Bronchial epithelial cell (primary cell): Measurements from ENCODE around the gene OR8B3. TPM values are rescaled to one million over a fixed set of nuclear protein-coding genes. Genes with fewer than 3 reads are reported as not detected.

Source experiments
- DNase-seq: peaks from one replicate; pipeline ENCODE4 v3.0.0-alpha.2; 2010; ENCODE audit warnings: low read depth
- FAIRE-seq: peaks from 2 replicates; lab custom pipeline; 2011; peaks lifted over from hg19 to GRCh38; lab: Jason Lieb, UNC
- H3K27me3 ChIP-seq: 2 replicates; pipeline ENCODE4 v1.5.1; 2011; ENCODE audit warnings: low read length; ENCODE audit not compliant: control insufficient read depth, insufficient read depth
- H3K36me3 ChIP-seq: 2 replicates; pipeline ENCODE4 v1.5.1; 2011; ENCODE audit warnings: low read length; ENCODE audit not compliant: control insufficient read depth, insufficient read depth
- H3K4me3 ChIP-seq: 2 replicates; pipeline ENCODE4 v1.5.1; 2011; ENCODE audit warnings: mild to moderate bottlenecking, low read depth, low read length, control low read depth
- total RNA-seq: library from RNA; depleted of rRNA; stranded (reverse); fragments of >200 nt; gene quantifications from 2 replicates; pipeline ENCODE4 v1.2.1, GENCODE V29; 2014
- TF ChIP-seq, protein P1 (sequence below): IDR thresholded peaks from 2 replicates; pipeline ENCODE4 v1.5.1; 2011; ENCODE audit warnings: mild to moderate bottlenecking, moderate library complexity, low read length, control low read depth, inconsistent platforms; ENCODE audit not compliant: insufficient read depth, severe bottlenecking

Gene OR8B3
- total RNA-seq, 1 donor from 2014 or later: not detected

DNA sequence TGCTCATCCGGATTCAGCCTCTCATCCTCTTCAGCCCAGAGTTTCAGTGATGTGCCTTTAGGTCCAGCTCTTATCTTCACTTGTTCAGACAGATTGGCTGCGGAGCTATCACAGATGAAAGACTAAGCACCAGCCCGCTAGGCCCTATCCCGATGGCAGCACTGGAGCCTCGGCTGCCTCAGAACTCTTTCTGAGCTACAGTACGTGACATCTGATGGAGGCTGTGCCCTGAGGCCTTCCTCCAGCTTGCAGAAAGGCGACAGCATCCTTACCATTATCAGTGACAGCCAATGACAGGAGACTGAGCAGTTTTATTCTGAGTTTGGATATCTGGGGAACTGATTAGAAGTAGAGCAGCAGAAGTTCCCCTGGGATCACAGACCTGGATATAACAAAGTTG lies 42.7 kb upstream of the OR8B3 start:
- no peak overlapping the region for H3K4me3 ChIP-seq
- DNase-seq: no peak
- TF ChIP-seq, protein P1, sequence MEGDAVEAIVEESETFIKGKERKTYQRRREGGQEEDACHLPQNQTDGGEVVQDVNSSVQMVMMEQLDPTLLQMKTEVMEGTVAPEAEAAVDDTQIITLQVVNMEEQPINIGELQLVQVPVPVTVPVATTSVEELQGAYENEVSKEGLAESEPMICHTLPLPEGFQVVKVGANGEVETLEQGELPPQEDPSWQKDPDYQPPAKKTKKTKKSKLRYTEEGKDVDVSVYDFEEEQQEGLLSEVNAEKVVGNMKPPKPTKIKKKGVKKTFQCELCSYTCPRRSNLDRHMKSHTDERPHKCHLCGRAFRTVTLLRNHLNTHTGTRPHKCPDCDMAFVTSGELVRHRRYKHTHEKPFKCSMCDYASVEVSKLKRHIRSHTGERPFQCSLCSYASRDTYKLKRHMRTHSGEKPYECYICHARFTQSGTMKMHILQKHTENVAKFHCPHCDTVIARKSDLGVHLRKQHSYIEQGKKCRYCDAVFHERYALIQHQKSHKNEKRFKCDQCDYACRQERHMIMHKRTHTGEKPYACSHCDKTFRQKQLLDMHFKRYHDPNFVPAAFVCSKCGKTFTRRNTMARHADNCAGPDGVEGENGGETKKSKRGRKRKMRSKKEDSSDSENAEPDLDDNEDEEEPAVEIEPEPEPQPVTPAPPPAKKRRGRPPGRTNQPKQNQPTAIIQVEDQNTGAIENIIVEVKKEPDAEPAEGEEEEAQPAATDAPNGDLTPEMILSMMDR: no peak
- no peak for FAIRE-seq
- H3K27me3 ChIP-seq: no peaks in the 10 kb centered on the region
- H3K36me3 ChIP-seq: no peaks in the 10 kb centered on the region

DNA sequence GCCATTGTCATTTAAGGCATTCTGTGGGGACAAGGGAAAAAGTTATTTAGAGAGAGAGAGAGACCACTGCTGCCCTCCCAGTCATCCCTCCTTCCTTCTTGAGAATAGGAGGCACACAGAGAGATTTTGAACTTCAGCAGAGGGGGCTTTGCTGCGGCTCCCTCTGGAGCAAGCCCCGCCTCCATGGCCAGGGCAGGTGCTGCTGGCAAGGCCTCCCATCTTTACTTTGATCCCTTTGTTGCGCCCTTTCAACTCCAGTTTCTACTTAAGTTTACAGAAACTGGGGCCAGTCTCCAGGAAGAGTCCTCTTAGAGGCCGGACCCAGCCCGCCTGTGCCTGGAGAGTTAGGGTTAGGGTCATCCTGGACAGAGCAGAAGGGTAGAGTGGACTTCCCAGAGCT lies 42.3 kb upstream of the OR8B3 start:
- FAIRE-seq: no peak

DNA sequence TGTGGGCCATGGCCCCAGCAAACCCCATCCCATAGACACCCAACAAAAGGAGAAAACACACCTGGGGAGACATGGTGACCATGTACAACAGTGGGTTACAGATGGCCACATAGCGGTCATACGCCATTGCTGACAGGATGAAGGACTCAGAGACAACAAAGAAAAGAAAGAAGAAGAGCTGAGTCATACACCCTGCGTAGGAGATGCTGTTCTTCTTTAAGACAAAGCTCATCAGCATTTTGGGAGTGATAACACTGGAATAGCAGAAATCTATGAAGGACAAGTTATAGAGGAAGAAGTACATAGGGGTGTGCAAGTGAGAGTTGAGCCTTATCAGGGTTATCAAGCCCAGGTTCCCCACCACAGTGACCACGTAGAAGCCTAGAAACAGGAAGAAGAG lies 41.8 kb upstream of the OR8B3 start:
- H3K27me3 ChIP-seq: no peaks in the 10 kb centered on the region

More for the DNA sequence above, 42.3 kb upstream of the OR8B3 start:
- no peaks in the 10 kb centered on the region for H3K36me3 ChIP-seq
- DNase-seq: no peak
- no peaks in the 10 kb centered on the region for H3K27me3 ChIP-seq
- TF ChIP-seq, protein P1: no peak
- no peak overlapping the region for H3K4me3 ChIP-seq

DNA sequence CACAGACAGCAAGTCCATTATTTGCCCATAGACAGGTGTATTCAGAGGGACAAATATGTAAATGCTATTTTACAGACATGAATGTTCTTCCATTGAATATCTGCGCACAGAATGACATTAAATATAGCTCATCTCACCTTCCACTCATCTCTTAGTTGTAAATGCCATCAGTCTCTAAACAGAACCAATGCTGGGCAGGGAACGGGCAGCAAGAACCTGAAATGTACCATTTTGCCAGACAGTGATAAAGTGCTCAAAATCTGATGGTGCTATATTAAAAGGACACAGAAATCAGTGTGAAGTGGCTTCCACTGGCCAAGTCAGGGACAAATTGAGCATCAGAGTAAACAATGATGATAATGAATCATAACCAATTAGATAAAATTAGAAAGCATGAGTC lies 35.9 kb upstream of the OR8B3 start:
- no peak overlapping the region for H3K4me3 ChIP-seq
- H3K27me3 ChIP-seq: no peaks in the 10 kb centered on the region

More for the DNA sequence above, 41.8 kb upstream of the OR8B3 start:
- FAIRE-seq (no peak), DNase-seq (no peak)
- Histone ChIP-seq H3K4me3 (no peak overlapping the region), H3K36me3 (no peaks in the 10 kb centered on the region)
- TF ChIP-seq, protein P1: no peak

GRCh38 chr11:124429599-124429998 lies 30.8 kb upstream of the OR8B3 start:
- H3K27me3 ChIP-seq: no peaks in the 10 kb centered on the region
- no peak for FAIRE-seq

More for the DNA sequence above, 35.9 kb upstream of the OR8B3 start:
- no peaks in the 10 kb centered on the region for H3K36me3 ChIP-seq
- DNase-seq (no peak), FAIRE-seq (no peak)
- TF ChIP-seq, protein P1: no peak

DNA sequence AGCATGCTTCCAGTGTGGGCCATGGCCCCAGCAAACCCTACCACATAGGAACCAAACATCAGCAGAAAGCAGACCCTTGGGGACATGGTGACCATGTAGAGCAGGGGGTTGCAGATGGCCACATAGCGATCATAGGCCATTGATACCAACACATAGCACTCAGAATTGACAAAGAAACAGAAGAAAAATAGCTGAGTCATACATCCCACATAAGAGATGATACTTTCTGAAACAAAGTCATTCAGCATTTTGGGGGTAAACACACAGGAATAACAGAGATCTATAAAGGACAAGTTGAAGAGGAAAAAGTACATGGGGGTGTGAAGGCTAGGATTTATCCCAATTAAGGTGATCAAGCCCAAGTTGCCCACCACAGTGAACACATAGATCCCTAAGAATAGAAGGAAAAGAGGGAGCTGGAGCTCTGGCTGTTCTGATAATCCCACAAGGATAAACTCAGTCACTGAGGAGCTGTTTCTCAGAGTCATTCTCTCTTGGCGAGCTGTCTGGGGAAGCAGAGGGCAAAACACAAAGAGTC lies 25.6 kb upstream of the OR8B3 start, which contains the start of gene OR8B4:
TSS of gene OR8B4 (minus strand) at position 488 of the 538 bp plus-strand sequence. CDS start at position 488, 0 bp downstream.
- no peak within 1 kb of the TSS for H3K4me3 ChIP-seq

More at GRCh38 chr11:124429599-124429998, 30.8 kb upstream of the OR8B3 start:
- no peaks in the 10 kb centered on the region for H3K36me3 ChIP-seq
- no peak overlapping the region for H3K4me3 ChIP-seq
- TF ChIP-seq, protein P1: no peak
- DNase-seq: no peak

More for the DNA sequence above, 25.6 kb upstream of the OR8B3 start, which contains the start of gene OR8B4:
- no peak for DNase-seq
- Histone ChIP-seq H3K36me3 (no peaks in the 10 kb centered on the region), H3K27me3 (no peaks in the 10 kb centered on the region)
- FAIRE-seq: no peak
- TF ChIP-seq, protein P1: no peak
